ENCODE measurements around the gene IFT122.
"Not testable (repeated sequence)": the region's sequence is repeated elsewhere in the genome, so short reads cannot be mapped to it uniquely, and the experiment has no call there.

Gene IFT122

DNA sequence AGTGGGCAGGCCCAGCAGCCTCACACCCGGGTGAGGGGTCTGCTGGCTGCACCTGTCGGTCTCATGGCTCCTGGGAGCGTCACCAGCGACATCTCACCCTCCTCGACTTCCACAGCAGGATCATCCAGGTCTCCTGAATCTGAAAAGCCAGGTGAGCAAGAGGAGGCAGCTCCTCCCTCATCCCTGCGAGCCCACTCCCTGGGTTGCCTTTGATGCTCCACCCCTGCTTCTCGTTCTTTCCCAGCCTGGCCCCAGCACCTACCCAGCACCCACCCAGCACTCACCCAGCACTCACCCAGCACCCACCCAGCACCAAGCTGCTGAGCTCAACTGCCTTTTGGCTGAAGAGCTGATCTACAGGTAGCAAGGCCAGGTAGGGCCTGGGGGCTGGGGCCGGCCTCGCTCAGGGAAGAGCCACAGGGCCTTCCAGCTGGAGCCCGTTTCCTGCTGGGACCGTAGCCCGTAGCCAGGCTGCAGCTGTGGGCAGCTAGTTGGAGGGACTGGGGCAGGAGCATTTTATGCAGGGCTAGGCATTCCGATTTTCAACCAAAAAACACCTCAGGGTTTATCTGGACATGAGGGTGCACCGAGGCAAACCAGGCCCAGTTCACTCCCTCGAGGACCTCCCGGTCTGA is 103.2 kb downstream of the IFT122 start, which contains the start of gene H1-8:
Gene H1-8, plus strand, starts transcription at position 20 of the 635 bp plus-strand sequence. Its CDS starts 44 bp downstream, at position 64.
- DNase-seq: no peak

DNA sequence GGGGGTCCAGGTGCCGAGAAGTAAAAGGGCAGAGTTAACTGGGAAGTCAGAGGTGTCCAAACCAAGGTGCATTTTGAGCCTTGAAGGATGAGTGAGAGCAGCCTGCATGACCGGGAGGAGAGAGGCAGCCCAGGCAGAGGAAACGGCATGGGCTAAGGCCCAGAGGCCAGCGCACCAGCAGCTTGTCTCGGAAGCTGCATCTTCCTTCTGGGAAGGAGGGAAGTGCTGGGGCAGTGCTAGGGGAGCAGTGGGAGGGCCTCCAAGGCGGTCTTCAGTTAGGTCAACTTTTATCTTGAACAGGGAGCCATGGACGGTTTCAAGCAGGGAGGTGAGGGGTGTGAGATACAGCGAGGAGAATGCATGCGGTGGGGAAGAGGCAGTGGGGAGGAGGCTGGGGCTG is 104.0 kb downstream of the IFT122 start:
- DNase-seq: no peak

DNA sequence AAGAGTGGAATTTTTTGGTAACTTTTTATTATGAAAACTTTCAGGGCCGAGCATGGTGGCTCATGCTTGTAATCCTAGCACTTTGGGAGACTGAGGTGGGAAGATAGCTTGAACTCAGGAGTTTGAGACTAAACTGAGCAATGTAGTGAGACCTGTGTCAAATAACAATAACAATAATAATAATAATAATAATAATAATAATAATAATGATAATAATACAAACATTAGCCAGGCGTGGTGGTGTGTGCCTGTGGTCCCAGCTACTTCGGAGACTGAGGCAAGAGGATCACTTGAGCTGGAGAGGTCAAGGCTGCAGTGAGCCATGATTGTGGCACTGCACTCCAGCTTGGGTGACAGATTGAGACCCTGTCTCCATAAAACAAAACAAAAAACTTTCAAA is 105.9 kb downstream of the IFT122 start:
- DNase-seq: not testable (repeated sequence)

DNA sequence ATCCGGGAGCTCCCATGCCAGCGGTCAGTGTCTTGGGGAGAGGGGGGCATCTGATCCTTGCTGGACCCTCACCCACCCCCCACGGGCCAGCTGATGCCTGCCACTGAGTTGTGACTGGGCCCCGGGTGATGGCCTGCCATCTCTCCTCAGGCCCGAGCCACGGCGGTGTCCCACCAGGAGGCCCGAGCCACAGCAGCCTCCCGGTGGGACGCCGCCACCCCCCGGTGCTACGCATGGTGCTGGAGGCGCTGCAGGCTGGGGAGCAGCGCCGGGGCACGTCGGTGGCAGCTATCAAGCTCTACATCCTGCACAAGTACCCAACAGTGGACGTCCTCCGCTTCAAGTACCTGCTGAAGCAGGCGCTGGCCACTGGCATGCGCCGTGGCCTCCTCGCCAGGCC is 107.2 kb downstream of the IFT122 start:
- no peak for DNase-seq

DNA sequence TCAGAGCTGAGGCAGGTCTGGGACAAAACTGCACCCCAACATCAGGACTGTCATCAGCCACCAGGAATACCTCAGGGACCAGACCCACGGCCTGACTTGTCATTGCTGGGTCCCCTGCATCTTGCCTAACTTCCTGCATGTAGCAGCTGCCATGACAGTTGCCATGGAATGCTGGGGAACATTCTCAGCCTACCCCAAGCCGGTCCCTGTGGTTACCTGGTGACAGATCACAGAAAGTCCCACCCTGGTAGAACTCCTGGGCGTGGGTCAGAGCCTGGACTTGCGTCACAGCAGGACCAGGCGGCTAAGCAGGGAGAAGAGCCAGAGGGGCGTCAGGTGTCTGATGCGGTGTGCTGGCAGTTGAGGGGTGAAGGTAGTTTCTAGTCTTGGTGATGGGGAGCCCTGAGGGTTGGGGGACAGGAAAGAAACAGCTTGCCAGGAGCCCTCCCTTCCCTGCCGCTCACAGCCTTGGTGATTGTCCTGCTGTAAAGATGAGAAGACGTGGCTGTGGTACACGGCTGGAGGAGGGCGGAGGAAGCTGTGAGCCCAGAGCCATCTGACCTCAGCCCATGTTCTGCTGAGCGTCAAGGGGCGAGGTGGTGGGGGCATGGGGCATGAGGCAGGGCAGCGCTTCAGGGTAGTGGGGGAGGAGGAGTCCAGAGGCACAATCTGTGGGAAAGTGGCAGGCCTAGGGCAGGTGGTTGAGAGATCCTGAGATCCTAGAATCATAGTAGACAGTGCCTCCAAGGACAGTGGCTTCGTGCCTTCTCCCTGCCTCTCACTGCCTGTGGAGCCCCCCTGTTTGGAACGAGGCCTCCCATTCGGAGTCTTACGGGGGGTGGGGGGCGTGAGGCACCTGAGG is 108.3 kb downstream of the IFT122 start:
- DNase-seq: no peak

DNA sequence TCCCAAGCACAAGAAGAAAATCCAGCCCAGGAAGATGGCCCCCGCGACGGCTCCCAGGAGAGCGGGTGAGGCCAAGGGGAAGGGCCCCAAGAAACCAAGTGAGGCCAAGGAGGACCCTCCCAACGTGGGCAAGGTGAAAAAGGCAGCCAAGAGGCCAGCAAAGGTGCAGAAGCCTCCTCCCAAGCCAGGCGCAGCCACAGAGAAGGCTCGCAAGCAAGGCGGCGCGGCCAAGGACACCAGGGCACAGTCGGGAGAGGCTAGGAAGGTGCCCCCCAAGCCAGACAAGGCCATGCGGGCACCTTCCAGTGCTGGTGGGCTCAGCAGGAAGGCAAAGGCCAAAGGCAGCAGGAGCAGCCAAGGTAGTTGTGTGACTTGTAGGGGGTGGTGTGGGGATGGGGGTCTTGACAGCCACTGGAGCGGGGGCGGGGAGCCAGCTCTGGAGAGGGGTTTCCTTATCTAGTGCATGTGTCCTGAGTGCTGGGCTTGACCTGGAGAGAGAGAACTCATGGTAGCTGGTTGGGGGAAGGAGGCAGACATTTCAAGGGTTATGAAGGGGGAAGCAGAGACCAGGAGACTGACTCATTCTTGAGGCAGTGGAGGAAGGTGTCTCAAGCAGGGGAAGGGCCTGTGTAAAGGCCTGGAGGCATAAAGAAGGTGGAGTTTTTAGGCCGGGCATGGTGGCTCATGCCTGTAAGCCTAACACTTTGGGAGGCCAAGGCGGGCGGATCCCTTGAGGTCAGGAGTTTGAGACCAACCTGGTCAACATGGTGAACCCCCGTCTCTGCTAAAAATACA is 109.2 kb downstream of the IFT122 start:
- DNase-seq: no peak

DNA sequence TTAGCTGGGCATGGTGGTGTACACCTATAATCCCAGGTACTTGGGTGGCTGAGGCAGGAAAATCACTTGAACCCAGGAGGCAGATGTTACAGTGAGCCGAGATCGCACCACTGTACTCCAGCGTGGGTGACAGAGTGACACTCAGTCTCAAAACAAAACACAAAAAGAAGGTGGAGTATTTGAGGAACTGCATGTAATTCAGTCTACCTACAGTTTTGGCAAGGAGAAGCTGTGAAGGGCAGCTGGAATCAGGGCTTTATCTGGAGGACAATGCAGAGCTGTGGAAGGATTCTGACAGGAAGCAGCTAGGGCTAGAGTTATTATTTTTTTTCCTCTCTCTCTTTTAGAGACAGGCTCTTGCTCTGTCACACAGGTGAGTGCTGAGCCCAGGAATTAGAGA is 109.8 kb downstream of the IFT122 start:
- DNase-seq: no peak

DNA sequence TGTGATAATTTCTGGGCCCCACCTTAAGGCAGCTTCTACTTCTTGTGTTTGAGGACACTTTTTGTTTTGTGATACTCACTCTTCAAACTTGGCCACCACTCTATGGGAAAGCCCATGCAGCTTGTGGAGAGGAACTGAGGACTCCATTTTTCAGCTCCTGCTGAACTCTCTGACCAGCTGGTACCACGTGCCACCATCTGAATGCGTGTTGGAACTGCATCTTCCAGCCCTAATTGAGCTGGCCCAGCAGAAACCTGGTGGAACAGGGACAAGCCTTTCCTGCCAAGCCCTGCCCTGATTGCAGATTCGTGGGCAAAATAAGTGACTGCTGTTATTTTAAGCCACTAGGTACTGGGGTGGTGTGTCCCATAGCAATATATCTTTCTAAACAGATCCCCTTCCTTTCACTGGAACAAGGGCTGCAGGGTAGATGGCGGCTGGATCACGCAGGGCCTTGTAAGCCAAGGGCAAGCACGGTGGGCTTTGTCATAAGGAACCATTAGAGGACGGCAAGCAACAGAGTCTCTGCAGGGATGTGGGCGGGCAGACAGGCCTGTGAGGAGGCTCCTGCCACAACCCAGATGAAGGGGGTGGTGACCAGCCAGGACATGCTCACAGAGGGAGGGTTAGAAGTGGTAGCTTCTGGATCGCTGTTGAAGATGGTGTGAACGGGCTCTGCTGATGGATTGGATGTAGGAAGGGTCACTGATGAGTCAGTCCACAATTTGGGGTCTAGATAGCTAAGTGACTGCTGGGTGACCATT is 112.4 kb downstream of the IFT122 start:
- no peak for DNase-seq

DNA sequence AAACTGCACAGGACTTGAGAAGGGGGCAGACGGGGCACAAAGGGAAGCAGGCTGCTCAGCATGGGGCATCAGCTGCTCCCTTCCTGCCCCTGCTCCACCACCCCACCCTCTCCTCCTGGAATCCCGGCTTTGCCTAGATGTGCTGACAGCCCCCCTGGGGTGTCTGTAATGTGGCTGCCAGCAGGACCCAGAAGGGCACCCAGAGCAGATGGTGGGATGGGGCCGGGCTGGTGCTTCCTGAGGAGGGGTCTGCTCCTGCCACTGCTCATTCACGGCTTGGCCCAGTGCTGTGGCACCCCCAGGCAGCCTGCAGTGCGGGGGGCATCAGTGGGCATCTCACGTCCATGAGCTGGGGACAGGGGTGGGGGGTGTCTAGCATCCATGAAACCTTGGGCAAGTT is 113.1 kb downstream of the IFT122 start:
- DNase-seq: no peak

DNA sequence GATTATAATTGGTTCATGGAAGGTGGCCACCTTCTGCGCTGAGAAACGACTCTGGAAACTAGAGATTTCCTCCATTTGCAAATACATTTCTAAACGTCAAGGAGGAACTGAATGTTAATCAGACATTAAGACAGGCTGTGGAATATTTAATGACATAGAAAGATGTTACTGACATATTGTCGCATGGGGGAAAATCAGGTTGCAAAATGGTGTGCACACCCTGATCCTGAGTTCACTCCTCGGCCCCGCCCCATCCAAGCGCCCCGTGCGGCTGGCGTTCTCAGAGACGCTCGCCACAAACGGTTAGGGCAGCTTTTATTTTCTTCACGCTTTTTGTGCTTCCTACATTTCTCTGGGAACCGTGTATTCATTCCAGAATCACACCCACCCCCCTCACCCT is 113.7 kb downstream of the IFT122 start:
- no peak for DNase-seq

DNA sequence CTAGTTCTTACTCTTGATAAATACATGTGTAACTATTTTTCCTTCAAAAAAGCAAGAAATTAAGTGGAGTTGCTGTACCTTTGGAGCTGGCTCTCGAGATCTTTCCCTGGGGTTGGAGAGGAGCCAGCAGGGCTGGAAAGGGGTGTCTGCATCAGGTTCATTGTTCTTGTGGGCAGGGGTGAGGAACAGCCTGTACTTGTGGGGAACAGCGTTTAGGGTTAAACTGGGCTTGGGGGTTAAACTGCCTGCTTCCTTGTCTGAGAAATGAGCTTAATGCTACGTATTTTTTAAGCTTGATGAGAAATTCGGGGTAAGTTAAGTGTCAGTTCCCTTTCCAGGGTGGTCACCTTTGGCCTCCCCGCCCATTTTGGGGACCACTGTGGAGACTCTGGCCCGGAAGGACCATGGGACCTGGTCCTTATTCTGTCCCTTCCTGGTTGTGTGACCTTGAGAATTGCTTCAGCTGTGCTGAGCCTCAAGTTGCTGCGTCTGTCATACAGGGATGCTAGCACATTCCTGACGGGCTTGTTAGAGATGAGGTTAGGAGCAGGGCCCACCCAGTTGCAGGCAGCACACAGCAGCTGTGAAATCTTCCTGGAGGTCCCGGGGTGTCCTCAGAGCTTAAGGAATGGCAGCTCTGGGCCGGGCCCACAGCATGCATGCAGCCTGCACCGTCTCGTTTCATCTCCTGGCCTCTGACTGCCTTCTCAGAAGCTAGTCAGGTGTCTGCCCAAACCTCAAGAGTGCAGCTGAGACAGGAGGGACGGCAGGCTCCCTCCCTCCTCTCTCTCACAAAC is 114.5 kb downstream of the IFT122 start:
- no peak for DNase-seq

DNA sequence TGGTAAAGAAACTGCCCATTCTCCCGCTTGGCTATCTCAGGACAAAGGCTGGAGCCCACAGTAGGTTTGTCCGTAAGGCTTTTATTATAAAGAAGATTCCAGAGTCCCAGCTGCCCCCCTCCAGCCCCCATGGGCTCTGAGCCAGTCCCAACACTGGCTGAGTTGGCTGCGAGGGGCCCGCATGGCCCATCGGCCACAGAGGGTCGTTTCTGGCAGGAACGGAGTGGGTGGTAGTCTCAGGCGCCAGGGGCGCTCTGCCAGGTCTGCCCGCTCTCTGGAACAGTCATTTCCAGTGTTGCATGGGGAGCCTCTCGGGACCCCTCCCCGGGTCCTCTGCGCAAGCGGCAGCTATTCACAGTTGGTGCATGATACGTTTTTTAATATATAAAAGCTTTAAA is 115.1 kb downstream of the IFT122 start:
- no peak for DNase-seq

DNA sequence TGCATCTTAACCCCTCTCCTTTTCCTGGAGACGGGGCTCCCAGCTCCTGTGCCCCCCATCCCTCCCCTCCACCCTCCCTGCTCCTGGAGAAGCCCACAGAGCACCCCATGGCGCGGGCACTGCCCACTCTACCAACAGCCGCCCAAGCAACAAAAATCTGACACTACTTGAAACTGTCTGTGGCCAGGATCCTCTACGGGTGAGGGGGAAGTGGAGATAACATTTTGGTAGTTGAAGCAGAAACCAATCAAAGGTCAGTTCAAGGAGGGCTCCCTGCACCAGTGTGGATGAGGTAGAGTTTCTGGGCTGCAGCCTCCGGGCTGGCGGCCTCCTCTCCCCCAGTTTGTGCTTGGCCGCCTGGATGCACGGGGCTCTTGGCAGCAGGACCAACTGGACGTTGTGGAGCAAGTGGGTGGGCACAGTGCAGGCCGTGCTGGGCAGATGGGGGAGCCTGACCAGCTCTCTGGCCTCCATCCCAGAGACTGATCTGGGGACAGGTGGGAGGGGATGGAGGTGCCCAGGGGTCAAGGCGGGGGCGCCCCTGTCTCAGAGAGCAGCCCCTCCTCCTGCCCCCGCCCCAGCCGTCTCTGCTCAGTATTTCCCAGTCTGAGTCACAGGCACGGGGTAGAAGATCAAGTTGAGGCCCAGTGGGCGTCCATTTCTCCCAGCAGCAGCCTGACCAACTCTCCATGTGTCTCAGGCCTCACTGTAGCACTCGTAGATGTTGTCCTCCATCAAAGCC is 115.8 kb downstream of the IFT122 start:
- DNase-seq: no peak

DNA sequence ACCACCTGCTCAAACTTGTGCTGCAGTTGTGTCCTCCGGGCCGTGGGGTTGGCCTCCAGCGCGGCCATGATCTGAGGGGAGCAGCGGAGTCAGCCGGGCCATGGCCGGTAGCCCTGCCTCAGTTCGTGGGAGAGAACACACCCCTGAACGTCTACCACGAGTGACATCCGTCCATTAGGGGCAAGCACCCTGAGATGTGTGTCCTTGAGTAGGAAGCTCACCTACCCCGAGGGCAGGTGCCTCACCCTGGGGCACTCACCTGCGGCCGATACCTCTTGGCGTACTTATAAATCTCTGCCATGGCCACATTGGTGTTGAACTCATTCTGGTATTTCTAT is 116.3 kb downstream of the IFT122 start:
- no peak for DNase-seq

DNA sequence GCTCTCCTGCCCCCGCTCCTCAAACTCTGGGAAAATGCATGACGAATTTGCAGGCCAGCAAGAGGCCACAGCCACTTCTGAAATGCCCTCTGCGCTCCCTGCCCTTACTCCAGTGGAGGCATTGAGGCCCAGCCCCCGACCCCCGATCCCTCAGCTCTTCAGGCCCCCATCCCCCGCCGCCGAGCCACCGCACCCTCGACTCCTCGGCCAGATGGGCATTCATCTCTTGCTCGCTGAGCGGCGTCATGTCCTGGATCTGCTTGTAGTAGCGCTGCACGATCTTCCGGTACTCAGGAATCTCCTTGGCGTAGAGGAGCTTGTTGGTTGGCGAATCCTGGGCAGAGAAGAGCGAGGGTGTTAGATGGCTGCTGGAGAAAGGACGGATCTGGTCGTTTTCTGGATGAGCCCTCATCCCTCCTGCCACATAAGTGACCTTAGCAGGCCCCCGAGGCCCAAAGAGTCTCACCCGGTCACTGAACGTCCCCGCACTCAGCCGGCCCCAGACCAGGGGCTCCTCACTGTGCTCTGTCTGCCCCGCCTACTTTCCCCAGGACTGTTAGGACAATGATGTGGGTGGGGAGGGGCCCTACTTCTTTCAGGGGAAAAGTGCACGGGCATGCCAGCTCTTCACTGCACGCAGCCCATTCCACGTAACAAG is 117.0 kb downstream of the IFT122 start:
- DNase-seq: no peak

DNA sequence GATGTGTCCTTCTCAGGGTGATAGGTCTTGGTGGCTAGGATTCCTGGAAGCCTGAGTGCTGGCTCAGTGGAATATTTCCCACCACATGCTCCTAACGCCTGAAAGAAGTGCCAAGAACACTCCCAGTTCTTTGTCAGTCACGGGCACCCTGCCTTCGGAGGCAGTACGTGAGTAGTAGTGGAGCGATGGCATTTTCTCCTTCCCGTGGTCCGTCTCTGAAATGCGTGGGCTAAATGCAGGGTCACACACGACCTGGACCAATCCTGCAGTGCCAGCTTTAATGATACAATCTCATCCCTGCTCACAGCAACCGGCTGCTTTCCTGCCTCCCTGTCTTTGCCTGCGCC is 117.5 kb downstream of the IFT122 start:
- DNase-seq: no peak

DNA sequence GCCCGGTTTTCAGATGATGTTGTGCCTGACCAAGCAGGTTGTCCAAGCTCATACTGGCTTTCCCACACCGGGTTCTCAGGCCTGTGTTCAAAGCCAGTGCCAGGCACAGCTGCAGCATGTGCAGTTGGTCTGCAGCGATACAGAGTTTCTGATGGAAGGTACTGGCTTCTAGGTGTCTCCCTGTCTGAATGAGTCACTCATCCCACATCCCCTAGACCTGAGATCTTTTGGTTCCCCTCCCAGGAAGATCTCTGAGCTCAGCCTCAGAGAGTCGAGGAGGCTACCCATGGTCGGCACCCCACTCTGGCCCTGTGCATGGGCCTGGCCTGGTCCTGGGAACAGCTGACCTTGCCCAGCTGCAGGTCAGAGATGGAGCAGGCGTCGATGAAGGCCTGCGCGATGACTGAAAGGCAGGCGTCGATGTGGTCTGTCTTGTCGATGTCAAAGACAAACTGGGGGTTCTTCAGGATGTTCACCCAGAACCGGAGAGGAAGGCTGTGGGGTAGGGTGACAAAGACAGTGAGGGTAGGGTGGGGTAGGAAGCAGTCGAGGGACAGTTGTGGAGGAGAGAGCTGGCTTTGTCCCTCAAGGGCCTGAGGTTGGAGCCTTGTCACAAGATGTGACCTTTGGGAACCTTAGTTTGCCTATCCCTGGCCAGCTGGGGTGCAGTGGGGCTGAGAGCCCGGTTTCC is 118.2 kb downstream of the IFT122 start:
- DNase-seq: no peak

DNA sequence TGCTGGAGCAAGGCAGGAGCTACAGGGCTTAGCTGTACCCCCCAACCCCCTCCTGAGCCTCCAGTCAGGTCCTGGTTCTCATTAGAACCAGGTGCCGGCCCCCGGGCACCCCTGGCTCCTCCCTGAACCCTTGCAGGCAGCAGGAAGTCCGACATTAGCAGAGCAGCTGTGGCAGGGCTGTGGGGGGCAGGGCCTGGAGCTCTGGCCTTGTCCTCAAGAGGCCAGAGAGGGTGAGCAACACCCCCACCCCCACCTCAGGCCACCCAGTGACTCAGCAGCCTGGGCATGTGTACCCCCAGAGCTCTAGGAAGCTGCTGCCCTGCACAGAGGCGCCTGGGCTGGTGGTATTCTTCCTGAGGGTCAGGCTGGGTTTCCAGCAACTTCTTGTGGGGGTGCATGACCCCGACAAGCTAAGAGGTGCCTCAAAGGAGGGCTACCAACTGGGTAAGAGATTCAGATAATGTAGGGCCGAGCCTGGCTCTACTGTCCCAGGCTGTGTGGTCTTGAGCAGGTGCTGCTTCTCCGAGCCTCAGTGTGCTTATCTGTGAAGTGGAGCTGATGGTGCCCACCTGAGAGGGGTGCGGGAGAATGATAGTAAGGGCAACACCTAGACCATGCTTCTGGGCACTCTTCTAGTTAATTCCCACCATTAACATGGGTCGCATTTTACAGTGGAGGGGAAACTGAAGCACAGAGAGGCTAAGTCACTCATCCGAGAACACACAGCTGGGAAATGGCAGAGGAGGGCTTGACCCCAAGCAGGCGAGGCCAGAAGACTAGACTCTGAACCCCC is 118.9 kb downstream of the IFT122 start:
- no peak for DNase-seq

DNA sequence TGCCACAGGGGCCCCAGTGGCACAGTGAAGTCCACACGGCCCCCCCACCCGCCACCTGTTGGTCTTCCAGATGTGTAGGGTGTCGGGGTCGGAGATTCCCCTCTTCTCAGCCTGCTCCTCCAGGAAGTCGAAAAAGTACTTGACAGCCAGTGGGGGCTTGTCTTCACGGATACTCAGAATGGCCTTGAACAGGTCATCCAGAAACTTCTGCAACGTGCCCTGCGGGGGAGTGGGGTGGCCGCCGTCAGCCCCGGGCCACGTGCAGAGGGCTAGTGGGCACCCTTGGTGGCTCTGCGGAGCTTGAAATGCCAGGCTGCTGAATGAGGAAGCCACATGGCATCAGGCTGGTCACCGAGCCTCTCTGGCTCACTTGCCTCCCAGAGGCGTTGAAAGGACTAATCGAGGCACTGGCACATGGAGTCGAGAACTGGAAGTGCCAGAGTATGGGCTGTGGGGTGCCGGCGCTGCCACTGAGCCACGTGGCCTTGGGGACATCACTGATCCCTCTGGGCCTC is 119.6 kb downstream of the IFT122 start:
- no peak for DNase-seq
